GM19395 (cell line): ENCODE data around the gene SPATA31A3.
"Not testable (repeated sequence)": the region's sequence is repeated elsewhere in the genome, so short reads cannot be mapped to it uniquely, and the experiment has no call there.

Experiments
- ATAC-seq: cut with Tn5 transposase; IDR thresholded peaks from one replicate; pipeline ENCODE4 v1.9.1; 2021; ENCODE audit warnings: mild to moderate bottlenecking, moderate library complexity; ENCODE audit not compliant: unreplicated experiment

SPATA31A3 gene

GRCh38 chr9:66992450-66992849 is at the start of gene SPATA31A3:
SPATA31A3 (minus strand) TSS chr9:66992550; CDS start chr9:66992521, 29 bp downstream.
- ATAC-seq, result not testable (repeated sequence)

- not testable (repeated sequence) for ATAC-seq
These were observed 39.8 kb downstream of the SPATA31A3 start for GRCh38 chr9:66952576-66952975.

- not testable (repeated sequence) for ATAC-seq
These were observed 49.8 kb downstream of the SPATA31A3 start for GRCh38 chr9:66942400-66943155.

GRCh38 chr9:66939878-66940830 is 52.2 kb downstream of the SPATA31A3 start:
- not testable (repeated sequence) for ATAC-seq

- not testable (repeated sequence) for ATAC-seq
These were observed 54.0 kb downstream of the SPATA31A3 start for GRCh38 chr9:66938322-66938721.

GRCh38 chr9:66937662-66938061 is 54.7 kb downstream of the SPATA31A3 start:
- ATAC-seq, result not testable (repeated sequence)
